Cardiac fibroblast (primary cell): ENCODE data around the gene CMTM6.

Experiments
- DNase-seq, 2 donors: peaks; one replicate each; pipeline versions ENCODE4 v3.0.0 to v3.0.0-alpha.2; 2010; ENCODE audit warnings: low read depth in 2 of 2
- H3K4me3 ChIP-seq, 2 donors: replicated peaks in 1 of 2; 1 replicate in 1 of 2; 2 replicates in 1 of 2; pipeline ENCODE4 v1.5.1; 2011; ENCODE audit warnings: low read depth in 2 of 2, low read length in 2 of 2, mild to moderate bottlenecking in 2 of 2, moderate library complexity in 1 of 2
- CTCF ChIP-seq: IDR thresholded peaks from one replicate; pipeline ENCODE4 v1.5.1; 2011; ENCODE audit warnings: low read depth, mild to moderate bottlenecking, low read length, inconsistent platforms

Gene CMTM6

GRCh38 chr3:32431481-32431880 lies 71.2 kb downstream of the CMTM6 start:
- TF ChIP-seq CTCF, result no peak
- DNase-seq, result no peak
- no peak overlapping the region for H3K4me3 ChIP-seq
